HS-5 (cell line): ENCODE results near the gene PELI3.
"Not testable (repeated sequence)": the region's sequence is repeated elsewhere in the genome, so short reads cannot be mapped to it uniquely, and the experiment has no call there.

Experiments
- DNase-seq: peaks from one replicate; pipeline ENCODE4 v3.0.0-alpha.2; 2012; ENCODE audit warnings: low read depth

PELI3 gene

GRCh38 chr11:66466225-66467033, at the start of gene PELI3:
Gene PELI3, plus strand, starts transcription at chr11:66466905. Its CDS starts 1,224 bp downstream, at chr11:66468129.
- DNase-seq, result peak; percentile 43

GRCh38 chr11:66417000-66417399, 49.7 kb upstream of the PELI3 start:
- DNase-seq, result no peak

GRCh38 chr11:66418168-66418985, 48.3 kb upstream of the PELI3 start:
- DNase-seq, result peak; percentile 73

GRCh38 chr11:66418986-66419308, 47.8 kb upstream of the PELI3 start:
- no peak for DNase-seq

GRCh38 chr11:66419825-66420224, 46.9 kb upstream of the PELI3 start:
- DNase-seq, result no peak

GRCh38 chr11:66420671-66421476, 45.8 kb upstream of the PELI3 start, which contains the start of gene NPAS4:
Gene NPAS4, plus strand, starts transcription at chr11:66421035. Its CDS starts 145 bp downstream, at chr11:66421180.
- no peak for DNase-seq

GRCh38 chr11:66421492-66422205, 45.1 kb upstream of the PELI3 start:
- no peak for DNase-seq

- no peak for DNase-seq
These were observed 40.4 kb upstream of the PELI3 start for GRCh38 chr11:66426314-66426713.

- no peak for DNase-seq
These were observed 37.8 kb upstream of the PELI3 start for GRCh38 chr11:66428933-66429332.

- DNase-seq, result no peak
These were observed 36.6 kb upstream of the PELI3 start for GRCh38 chr11:66429983-66430602.

- DNase-seq, result not testable (repeated sequence)
These were observed 35.4 kb upstream of the PELI3 start for GRCh38 chr11:66431287-66431686.

- DNase-seq, result not testable (repeated sequence)
These were observed 34.8 kb upstream of the PELI3 start for GRCh38 chr11:66431871-66432329.

GRCh38 chr11:66432597-66432996, 34.1 kb upstream of the PELI3 start:
- no peak for DNase-seq

- no peak for DNase-seq
These were observed 28.7 kb upstream of the PELI3 start for GRCh38 chr11:66437979-66438503.

GRCh38 chr11:66438504-66439466, 27.9 kb upstream of the PELI3 start, which contains the start of gene MRPL11:
Gene MRPL11, minus strand, starts transcription at chr11:66438848. Its CDS starts 94 bp downstream, at chr11:66438754.
- peak; percentile 88 for DNase-seq

GRCh38 chr11:66440101-66440939, 26.4 kb upstream of the PELI3 start:
- DNase-seq, result not testable (repeated sequence)

GRCh38 chr11:66440940-66441282, 25.8 kb upstream of the PELI3 start:
- not testable (repeated sequence) for DNase-seq

- DNase-seq, result peak; percentile 93
These were observed 23.1 kb upstream of the PELI3 start for GRCh38 chr11:66443602-66444001.

- DNase-seq, result no peak
These were observed 19.7 kb upstream of the PELI3 start for GRCh38 chr11:66447012-66447411.
